Stimulated activated CD8-positive, alpha-beta memory T cell treated with anti-CD3 and anti-CD28 coated beads, Interleukin-15, amount 100 ng/mL, for 48 hours (primary cell): ENCODE data around the gene NTSR2.

Experiments
- DNase-seq, 2 donors: peaks; one replicate each; pipeline ENCODE4 v3.0.0-alpha.2; 2020; ENCODE audit warnings: low read depth in 2 of 2

Gene NTSR2

GRCh38 chr2:11629215-11629614 lies 40.8 kb downstream of the NTSR2 start:
- DNase-seq: no peak

GRCh38 chr2:11628675-11629074 lies 41.3 kb downstream of the NTSR2 start:
- DNase-seq: no peak

- peak in 1 of 2 donors; percentile 4 for DNase-seq
Measured at GRCh38 chr2:11625671-11626070, 44.3 kb downstream of the NTSR2 start.

GRCh38 chr2:11624893-11625292 lies 45.1 kb downstream of the NTSR2 start:
- DNase-seq: no peak

GRCh38 chr2:11622611-11623010 lies 47.4 kb downstream of the NTSR2 start:
- DNase-seq: no peak

- no peak for DNase-seq
Measured at GRCh38 chr2:11621410-11621809, 48.6 kb downstream of the NTSR2 start.

- no peak for DNase-seq
Measured at GRCh38 chr2:11618708-11619062, 51.3 kb downstream of the NTSR2 start.

- no peak for DNase-seq
Measured at GRCh38 chr2:11617984-11618707, 51.8 kb downstream of the NTSR2 start.

- no peak for DNase-seq
Measured at GRCh38 chr2:11617527-11617926, 52.5 kb downstream of the NTSR2 start.

- DNase-seq: no peak
Measured at GRCh38 chr2:11616851-11617415, 53.1 kb downstream of the NTSR2 start.

GRCh38 chr2:11616097-11616687 lies 53.8 kb downstream of the NTSR2 start:
- no peak for DNase-seq

GRCh38 chr2:11615209-11615608 lies 54.8 kb downstream of the NTSR2 start:
- DNase-seq: no peak

- no peak for DNase-seq
Measured at GRCh38 chr2:11613297-11613696, 56.7 kb downstream of the NTSR2 start.

- DNase-seq: no peak
Measured at GRCh38 chr2:11612553-11613215, 57.3 kb downstream of the NTSR2 start.

- DNase-seq: no peak
Measured at GRCh38 chr2:11611251-11611650, 58.7 kb downstream of the NTSR2 start.

GRCh38 chr2:11610624-11611242 lies 59.3 kb downstream of the NTSR2 start:
- no peak for DNase-seq
